ENCODE measurements around the gene CNTN4. TPM values are rescaled to one million over a fixed set of nuclear protein-coding genes. Genes with fewer than 3 reads are reported as not detected.

Gene CNTN4
- total and polyA plus RNA-seq, 2 experiments from 2014 or later = 0.91 to 4.0 TPM

DNA sequence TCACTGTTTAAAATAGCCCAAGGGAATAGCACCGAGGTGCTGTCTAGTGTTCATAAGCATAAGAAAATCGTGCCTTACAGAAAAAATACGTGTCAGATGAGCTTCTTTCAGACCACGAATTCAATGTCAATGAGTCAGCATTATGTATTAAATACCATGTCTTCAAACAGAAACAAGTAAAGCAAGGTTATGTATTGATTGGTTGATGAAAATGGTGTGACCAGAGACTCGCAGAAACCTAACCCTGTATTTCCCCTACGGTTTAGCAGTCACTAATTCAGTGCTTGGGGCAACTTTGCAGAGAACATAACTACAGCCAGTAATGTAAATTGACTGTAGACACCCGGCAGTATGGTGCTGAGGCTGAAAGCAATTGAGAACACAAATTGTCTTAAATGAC, 703.8 kb downstream of the CNTN4 start (continued):
- TF ChIP-seq REST (IDR thresholded peaks at IDR 0.05; ENCODE audit: unreplicated experiment) (no peak), CREB1 (CRISPR knock-in tag; IDR thresholded peaks at IDR 0.05; ENCODE audit: low read depth) (no peak), ZNF114 (CRISPR knock-in tag; IDR thresholded peaks at IDR 0.05) (no peak), ZNF331 (CRISPR knock-in tag; IDR thresholded peaks at IDR 0.05; ENCODE audit: low read depth) (no peak)

DNA sequence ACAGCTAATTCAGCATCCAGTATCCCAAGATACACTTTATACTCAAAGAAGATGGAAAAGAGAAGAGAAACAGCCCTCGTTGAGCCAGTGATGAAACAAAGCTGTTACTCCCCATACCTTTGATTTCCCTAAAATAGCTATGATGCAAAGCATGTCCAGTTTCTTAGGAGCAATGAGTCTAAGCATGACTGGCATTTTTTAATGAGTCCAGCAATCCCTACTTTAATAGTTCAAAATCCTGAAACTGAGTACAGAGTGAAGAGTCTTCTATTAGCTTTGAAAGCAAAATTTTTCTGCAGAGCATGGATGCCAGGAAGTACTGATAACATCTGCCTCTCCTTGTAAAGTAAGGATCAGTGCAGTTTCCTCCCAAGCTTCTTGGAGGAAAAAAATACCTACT, 708.8 kb downstream of the CNTN4 start:
- peaks cover 41% of the 10 kb centered on the region for H3K36me3 Mint-ChIP-seq (ENCODE audit: low read depth)
- Histone ChIP-seq H3K4me3 (no peak overlapping the region), H3K27me3 (ENCODE audit: insufficient read depth) (no peaks in the 10 kb centered on the region), H3K4me2 (no peak overlapping the region), H3K36me3 (ENCODE audit: insufficient read depth) (no peaks in the 10 kb centered on the region), H3K79me2 (replicated peaks; ENCODE audit: insufficient read depth) (no peaks in the 10 kb centered on the region), H3K27ac (ENCODE audit: low read depth) (no peak overlapping the region), H3K4me1 (ENCODE audit: insufficient read depth) (no peaks in the 10 kb centered on the region; the same call in 1 of the 2 replicates), H2AFZ (no peak overlapping the region), H4K20me1 (replicated peaks; ENCODE audit: insufficient read depth) (no peaks in the 10 kb centered on the region), H3K9me2 (ENCODE audit: insufficient read depth) (no peaks in the 10 kb centered on the region), H3F3A (replicated peaks; ENCODE audit: low read depth) (no peaks in the 10 kb centered on the region)
- H3K4me3 Mint-ChIP-seq = no peak overlapping the region
- H3K27ac Mint-ChIP-seq = no peak overlapping the region
- H3K4me1 Mint-ChIP-seq = no peaks in the 10 kb centered on the region
- H3K9me3 Mint-ChIP-seq = peaks cover 96% of the 10 kb centered on the region
- ATAC-seq (no peak), DNase-seq (ENCODE audit: low spot score) (no peak)
- H3K27me3 Mint-ChIP-seq (ENCODE audit: insufficient read depth, low read depth, poor library complexity) = no peaks in the 10 kb centered on the region
- no peak for TF ChIP-seq ZNF114 (CRISPR knock-in tag; IDR thresholded peaks at IDR 0.05)
- no peak for TF ChIP-seq ETS1 (IDR thresholded peaks at IDR 0.05)
- no peak for TF ChIP-seq EZH2phosphoT487 (IDR thresholded peaks at IDR 0.05; ENCODE audit: unreplicated experiment)
- no peak for TF ChIP-seq ZNF462 (CRISPR knock-in tag; IDR thresholded peaks at IDR 0.05)
- TF ChIP-seq, protein P1, sequence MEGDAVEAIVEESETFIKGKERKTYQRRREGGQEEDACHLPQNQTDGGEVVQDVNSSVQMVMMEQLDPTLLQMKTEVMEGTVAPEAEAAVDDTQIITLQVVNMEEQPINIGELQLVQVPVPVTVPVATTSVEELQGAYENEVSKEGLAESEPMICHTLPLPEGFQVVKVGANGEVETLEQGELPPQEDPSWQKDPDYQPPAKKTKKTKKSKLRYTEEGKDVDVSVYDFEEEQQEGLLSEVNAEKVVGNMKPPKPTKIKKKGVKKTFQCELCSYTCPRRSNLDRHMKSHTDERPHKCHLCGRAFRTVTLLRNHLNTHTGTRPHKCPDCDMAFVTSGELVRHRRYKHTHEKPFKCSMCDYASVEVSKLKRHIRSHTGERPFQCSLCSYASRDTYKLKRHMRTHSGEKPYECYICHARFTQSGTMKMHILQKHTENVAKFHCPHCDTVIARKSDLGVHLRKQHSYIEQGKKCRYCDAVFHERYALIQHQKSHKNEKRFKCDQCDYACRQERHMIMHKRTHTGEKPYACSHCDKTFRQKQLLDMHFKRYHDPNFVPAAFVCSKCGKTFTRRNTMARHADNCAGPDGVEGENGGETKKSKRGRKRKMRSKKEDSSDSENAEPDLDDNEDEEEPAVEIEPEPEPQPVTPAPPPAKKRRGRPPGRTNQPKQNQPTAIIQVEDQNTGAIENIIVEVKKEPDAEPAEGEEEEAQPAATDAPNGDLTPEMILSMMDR (conservative IDR thresholded peaks at IDR 0.05; ENCODE audit: low read depth in 2 of 2) = no peak
- no peak for TF ChIP-seq NANOG (IDR thresholded peaks at IDR 0.05; ENCODE audit: borderline replicate concordance)
- no peak for TF ChIP-seq CREB1 (CRISPR knock-in tag; IDR thresholded peaks at IDR 0.05; ENCODE audit: low read depth)
- TF ChIP-seq ZNF331 (CRISPR knock-in tag; IDR thresholded peaks at IDR 0.05; ENCODE audit: low read depth) = no peak
- TF ChIP-seq JUNB (IDR thresholded peaks at IDR 0.05; ENCODE audit: unreplicated experiment) = no peak
- no peak for TF ChIP-seq EZH2 (IDR thresholded peaks at IDR 0.05; ENCODE audit: low read depth, unreplicated experiment)

Data from GM23338 (cell line).